ENCODE data around the gene BPIFA2.

BPIFA2 gene

GRCh38 chr20:33139467-33139866, 28.5 kb upstream of the BPIFA2 start:
- TF ChIP-seq CTCF (IDR thresholded peaks at IDR 0.05; ENCODE audit: low read depth, low read length, poor library complexity, severe bottlenecking) (no peak), EZH2phosphoT487 (IDR thresholded peaks at IDR 0.05; ENCODE audit: borderline replicate concordance, low read length) (no peak)
- Histone ChIP-seq H3K79me2 (ENCODE audit: control insufficient read depth, low read length) (no peaks in the 10 kb centered on the region), H3K9me2 (replicated peaks; ENCODE audit: control insufficient read depth, low read length) (no peaks in the 10 kb centered on the region), H3K4me1 (ENCODE audit: control insufficient read depth, low read length) (no peaks in the 10 kb centered on the region), H3K27me3 (ENCODE audit: control insufficient read depth, low read length) (no peaks in the 10 kb centered on the region), H4K20me1 (ENCODE audit: control insufficient read depth, insufficient read depth, low read depth, low read length) (no peaks in the 10 kb centered on the region), H3K36me3 (ENCODE audit: control insufficient read depth, low read length) (no peaks in the 10 kb centered on the region), H3K27ac (ENCODE audit: low read depth, low read length) (no peak overlapping the region), H3K4me2 (ENCODE audit: low read length) (no peak overlapping the region), H3K4me3 (ENCODE audit: low read length) (no peak overlapping the region), H3K9me3 (ENCODE audit: control insufficient read depth, insufficient read depth, low read length) (no peaks in the 10 kb centered on the region), H3F3A (ENCODE audit: control insufficient read depth, insufficient read depth) (no peaks in the 10 kb centered on the region)

GRCh38 chr20:33145521-33145920, 22.4 kb upstream of the BPIFA2 start:
- Histone ChIP-seq H3K4me2 (ENCODE audit: low read length) (no peak overlapping the region), H3K27me3 (ENCODE audit: control insufficient read depth, low read length) (no peaks in the 10 kb centered on the region), H3F3A (ENCODE audit: control insufficient read depth, insufficient read depth) (no peaks in the 10 kb centered on the region), H3K4me3 (ENCODE audit: low read length) (no peak overlapping the region), H3K36me3 (ENCODE audit: control insufficient read depth, low read length) (no peaks in the 10 kb centered on the region), H3K27ac (ENCODE audit: low read depth, low read length) (no peak overlapping the region), H3K9me3 (ENCODE audit: control insufficient read depth, insufficient read depth, low read length) (no peaks in the 10 kb centered on the region), H3K4me1 (ENCODE audit: control insufficient read depth, low read length) (no peaks in the 10 kb centered on the region), H4K20me1 (ENCODE audit: control insufficient read depth, insufficient read depth, low read depth, low read length) (no peaks in the 10 kb centered on the region), H3K9me2 (replicated peaks; ENCODE audit: control insufficient read depth, low read length) (no peaks in the 10 kb centered on the region), H3K79me2 (ENCODE audit: control insufficient read depth, low read length) (no peaks in the 10 kb centered on the region)
- no peak for TF ChIP-seq CTCF (IDR thresholded peaks at IDR 0.05; ENCODE audit: low read depth, low read length, poor library complexity, severe bottlenecking)
- no peak for TF ChIP-seq EZH2phosphoT487 (IDR thresholded peaks at IDR 0.05; ENCODE audit: borderline replicate concordance, low read length)

- Histone ChIP-seq H3K4me1 (ENCODE audit: control insufficient read depth, low read length) (no peaks in the 10 kb centered on the region), H3K79me2 (ENCODE audit: control insufficient read depth, low read length) (no peaks in the 10 kb centered on the region), H3K27me3 (ENCODE audit: control insufficient read depth, low read length) (no peaks in the 10 kb centered on the region), H3K4me3 (ENCODE audit: low read length) (no peak overlapping the region), H3K4me2 (ENCODE audit: low read length) (no peak overlapping the region), H3F3A (ENCODE audit: control insufficient read depth, insufficient read depth) (no peaks in the 10 kb centered on the region), H3K27ac (ENCODE audit: low read depth, low read length) (no peak overlapping the region), H4K20me1 (ENCODE audit: control insufficient read depth, insufficient read depth, low read depth, low read length) (no peaks in the 10 kb centered on the region), H3K36me3 (ENCODE audit: control insufficient read depth, low read length) (no peaks in the 10 kb centered on the region), H3K9me3 (ENCODE audit: control insufficient read depth, insufficient read depth, low read length) (no peaks in the 10 kb centered on the region), H3K9me2 (replicated peaks; ENCODE audit: control insufficient read depth, low read length) (no peaks in the 10 kb centered on the region)
- TF ChIP-seq CTCF (IDR thresholded peaks at IDR 0.05; ENCODE audit: low read depth, low read length, poor library complexity, severe bottlenecking), result no peak
- no peak for TF ChIP-seq EZH2phosphoT487 (IDR thresholded peaks at IDR 0.05; ENCODE audit: borderline replicate concordance, low read length)
These were observed 20.7 kb upstream of the BPIFA2 start for GRCh38 chr20:33147299-33147698.

- Histone ChIP-seq H3K79me2 (ENCODE audit: control insufficient read depth, low read length) (no peaks in the 10 kb centered on the region), H3K27ac (ENCODE audit: low read depth, low read length) (no peak overlapping the region), H3K9me3 (ENCODE audit: control insufficient read depth, insufficient read depth, low read length) (no peaks in the 10 kb centered on the region), H4K20me1 (ENCODE audit: control insufficient read depth, insufficient read depth, low read depth, low read length) (no peaks in the 10 kb centered on the region), H3K4me2 (ENCODE audit: low read length) (no peak overlapping the region), H3K36me3 (ENCODE audit: control insufficient read depth, low read length) (no peaks in the 10 kb centered on the region), H3K4me1 (ENCODE audit: control insufficient read depth, low read length) (no peaks in the 10 kb centered on the region), H3K9me2 (replicated peaks; ENCODE audit: control insufficient read depth, low read length) (no peaks in the 10 kb centered on the region), H3K4me3 (ENCODE audit: low read length) (no peak overlapping the region), H3F3A (ENCODE audit: control insufficient read depth, insufficient read depth) (no peaks in the 10 kb centered on the region), H3K27me3 (ENCODE audit: control insufficient read depth, low read length) (no peaks in the 10 kb centered on the region)
- TF ChIP-seq EZH2phosphoT487 (IDR thresholded peaks at IDR 0.05; ENCODE audit: borderline replicate concordance, low read length), result no peak
- no peak for TF ChIP-seq CTCF (IDR thresholded peaks at IDR 0.05; ENCODE audit: low read depth, low read length, poor library complexity, severe bottlenecking)
These were observed 19.9 kb upstream of the BPIFA2 start for GRCh38 chr20:33148040-33148439.
